Glutamatergic neuron (in vitro differentiated cells): ENCODE measurements around the gene RWDD4. TPM values are rescaled to one million over a fixed set of nuclear protein-coding genes. Genes with fewer than 3 reads are reported as not detected.

Experiments
- DNase-seq: peaks from one replicate; pipeline ENCODE4 v3.0.0; 2022
- H3K27ac Mint-ChIP-seq: one replicate; pipeline ENCODE4 v1.8.0; 2020; ENCODE audit warnings: mild to moderate bottlenecking, mixed read lengths, inconsistent platforms; ENCODE audit not compliant: unreplicated experiment
- H3K27me3 Mint-ChIP-seq: one replicate; pipeline ENCODE4 v1.8.0; 2020; ENCODE audit warnings: mild to moderate bottlenecking, moderate library complexity, mixed read lengths, inconsistent platforms; ENCODE audit not compliant: unreplicated experiment
- H3K36me3 Mint-ChIP-seq: one replicate; pipeline ENCODE4 v1.8.0; 2020; ENCODE audit warnings: mild to moderate bottlenecking, mixed read lengths, inconsistent platforms; ENCODE audit not compliant: unreplicated experiment
- H3K4me1 Mint-ChIP-seq: one replicate; pipeline ENCODE4 v1.8.0; 2020; ENCODE audit warnings: mild to moderate bottlenecking, low read depth, mixed read lengths, inconsistent platforms; ENCODE audit not compliant: unreplicated experiment
- H3K4me3 Mint-ChIP-seq: one replicate; pipeline ENCODE4 v1.8.0; 2020; ENCODE audit warnings: mild to moderate bottlenecking, mixed read lengths, inconsistent platforms; ENCODE audit not compliant: unreplicated experiment
- H3K9me3 Mint-ChIP-seq: one replicate; pipeline ENCODE4 v1.8.0; 2020; ENCODE audit warnings: mild to moderate bottlenecking, moderate library complexity, mixed read lengths, inconsistent platforms; ENCODE audit not compliant: unreplicated experiment
- CTCF ChIP-seq: fragments of 200-600 bp; sonication (generic); IDR thresholded peaks from one replicate; pipeline ENCODE4 v1.5.0; 2021; ENCODE audit not compliant: partially characterized antibody, unreplicated experiment
- long read RNA-seq: library from polyadenylated mRNA; unstranded; transcript quantifications from one replicate; pipeline ENCODE4 v2.0.0, GENCODE V29; 2020; ENCODE audit not compliant: unreplicated experiment
- total RNA-seq: library from RNA; stranded (reverse); fragmentation: NEBNext Ultra II Directional; extraction: Animal tissue kit (Norgen Biotek cat#: 25700); gene quantifications from one replicate; pipeline ENCODE4 v1.2.1, GENCODE V29; 2021; ENCODE audit not compliant: unreplicated experiment

The RWDD4 gene
- total RNA-seq: 17.8 TPM
- long read RNA-seq, transcript RWDD4-202 (7 exons, 2,590 nt): major isoform, 9 of 20 reads
- long read RNA-seq, partial matches to known transcripts: 6 of 20 reads
- long read RNA-seq, other reads (novel, unspliced or antisense): 5 of 20 reads

GRCh38 chr4:183659029-183659871 lies at the start of gene RWDD4, which contains the start of gene TRAPPC11:
Gene RWDD4 (minus strand): TSS chr4:183659185. CDS start chr4:183658952, 233 bp downstream.
Gene TRAPPC11 (plus strand): TSS chr4:183659293. CDS start chr4:183663868, 4,575 bp downstream.
- peaks cover 2% of the 10 kb centered on the region for H3K27me3 Mint-ChIP-seq
- H3K36me3 Mint-ChIP-seq: no peaks in the 10 kb centered on the region
- DNase-seq: peak; percentile 97
- H3K4me1 Mint-ChIP-seq: peaks cover 10% of the 10 kb centered on the region
- H3K27ac Mint-ChIP-seq: peak within 1 kb of the TSS; percentile 91
- no peaks in the 10 kb centered on the region for H3K9me3 Mint-ChIP-seq
- peak within 1 kb of the TSS; percentile 97 for H3K4me3 Mint-ChIP-seq
- TF ChIP-seq CTCF: no peak

GRCh38 chr4:183702492-183702891 lies 43.5 kb upstream of the RWDD4 start:
- DNase-seq: no peak
- Mint-ChIP-seq H3K36me3 (peaks cover 14% of the 10 kb centered on the region), H3K4me3 (no peak overlapping the region), H3K4me1 (peaks cover 2% of the 10 kb centered on the region), H3K9me3 (no peaks in the 10 kb centered on the region), H3K27ac (no peak overlapping the region), H3K27me3 (no peaks in the 10 kb centered on the region)
- TF ChIP-seq CTCF: no peak

- DNase-seq: no peak
- H3K9me3 Mint-ChIP-seq: no peaks in the 10 kb centered on the region
- TF ChIP-seq CTCF: no peak
- H3K4me1 Mint-ChIP-seq: peaks cover 2% of the 10 kb centered on the region
- H3K36me3 Mint-ChIP-seq: peaks cover 14% of the 10 kb centered on the region
- no peak overlapping the region for H3K4me3 Mint-ChIP-seq
- H3K27ac Mint-ChIP-seq: no peak overlapping the region
- no peaks in the 10 kb centered on the region for H3K27me3 Mint-ChIP-seq
These were observed 41.4 kb upstream of the RWDD4 start for GRCh38 chr4:183700407-183700806.

GRCh38 chr4:183698909-183699308 lies 39.9 kb upstream of the RWDD4 start:
- TF ChIP-seq CTCF: no peak
- DNase-seq: no peak
- H3K27ac Mint-ChIP-seq: no peak overlapping the region
- H3K27me3 Mint-ChIP-seq: no peaks in the 10 kb centered on the region
- H3K4me3 Mint-ChIP-seq: no peak overlapping the region
- H3K4me1 Mint-ChIP-seq: peaks cover 2% of the 10 kb centered on the region
- no peaks in the 10 kb centered on the region for H3K9me3 Mint-ChIP-seq
- peaks cover 14% of the 10 kb centered on the region for H3K36me3 Mint-ChIP-seq

- Mint-ChIP-seq H3K4me3 (no peak overlapping the region), H3K27me3 (no peaks in the 10 kb centered on the region), H3K36me3 (no peaks in the 10 kb centered on the region), H3K4me1 (no peaks in the 10 kb centered on the region), H3K27ac (no peak overlapping the region), H3K9me3 (no peaks in the 10 kb centered on the region)
- DNase-seq: no peak
- TF ChIP-seq CTCF: no peak
These were observed 32.9 kb upstream of the RWDD4 start for GRCh38 chr4:183691897-183692296.
